ENCODE data around the gene SIN3B. TPM values are rescaled to one million over a fixed set of nuclear protein-coding genes. Genes with fewer than 3 reads are reported as not detected.

SIN3B gene
- total RNA-seq, 4 donors from 2014 or later: 38.1 to 294 (median 66.5) TPM

DNA sequence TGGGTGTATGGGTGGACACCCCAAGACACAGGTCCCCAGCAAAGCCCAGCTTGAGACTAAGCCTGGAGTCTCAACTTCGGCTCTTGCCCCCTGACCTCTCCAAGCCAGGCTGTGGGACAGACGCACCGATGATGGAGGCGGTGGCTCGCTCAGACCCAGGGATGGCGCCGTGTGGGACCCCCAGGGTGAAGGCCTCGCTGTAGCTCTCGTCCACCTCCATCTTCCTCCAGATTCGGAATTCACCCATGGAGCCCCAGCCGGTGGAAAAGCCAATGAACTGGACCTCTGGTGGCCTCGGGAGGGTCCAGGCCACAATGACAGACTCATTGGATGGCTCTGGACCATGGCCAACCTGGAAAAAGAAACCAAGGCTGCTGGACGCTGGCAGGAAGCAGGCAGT is 98.7 kb downstream of the SIN3B start:
- in situ Hi-C loops (cut with MboI; ENCODE audit: low pct_ligation_motif_present in 1 of 4, low pct_unique_long_range_greater_than_20kb in 1 of 4, low sequenced_read_pairs in 3 of 4): no loop called here
- no peak overlapping the region for H3K4me3 ChIP-seq
- H3K4me1 ChIP-seq: no peaks in the 10 kb centered on the region
- 93% methylated on average over 11 of the region's 13 CpGs; no CpG with 5 or more reads in 1 of the 2 donors for WGBS, 2 donors (ENCODE audit: low coverage in 1 of 2)
- no peak for DNase-seq
- H3K27ac ChIP-seq: no peak overlapping the region
- TF ChIP-seq EP300 (IDR thresholded peaks at IDR 0.05; ENCODE audit: low read depth) (no peak), POLR2AphosphoS5 (IDR thresholded peaks at IDR 0.05) (no peak), POLR2A (IDR thresholded peaks at IDR 0.05) (no peak)
- TF ChIP-seq, protein P1, sequence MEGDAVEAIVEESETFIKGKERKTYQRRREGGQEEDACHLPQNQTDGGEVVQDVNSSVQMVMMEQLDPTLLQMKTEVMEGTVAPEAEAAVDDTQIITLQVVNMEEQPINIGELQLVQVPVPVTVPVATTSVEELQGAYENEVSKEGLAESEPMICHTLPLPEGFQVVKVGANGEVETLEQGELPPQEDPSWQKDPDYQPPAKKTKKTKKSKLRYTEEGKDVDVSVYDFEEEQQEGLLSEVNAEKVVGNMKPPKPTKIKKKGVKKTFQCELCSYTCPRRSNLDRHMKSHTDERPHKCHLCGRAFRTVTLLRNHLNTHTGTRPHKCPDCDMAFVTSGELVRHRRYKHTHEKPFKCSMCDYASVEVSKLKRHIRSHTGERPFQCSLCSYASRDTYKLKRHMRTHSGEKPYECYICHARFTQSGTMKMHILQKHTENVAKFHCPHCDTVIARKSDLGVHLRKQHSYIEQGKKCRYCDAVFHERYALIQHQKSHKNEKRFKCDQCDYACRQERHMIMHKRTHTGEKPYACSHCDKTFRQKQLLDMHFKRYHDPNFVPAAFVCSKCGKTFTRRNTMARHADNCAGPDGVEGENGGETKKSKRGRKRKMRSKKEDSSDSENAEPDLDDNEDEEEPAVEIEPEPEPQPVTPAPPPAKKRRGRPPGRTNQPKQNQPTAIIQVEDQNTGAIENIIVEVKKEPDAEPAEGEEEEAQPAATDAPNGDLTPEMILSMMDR (IDR thresholded peaks at IDR 0.05): no peak
- intact Hi-C loops (cut with DNase I; ENCODE audit: low total_unique reads): no loop called here
- H3K9me3 ChIP-seq: no peaks in the 10 kb centered on the region
- H3K36me3 ChIP-seq: no peaks in the 10 kb centered on the region
- H3K27me3 ChIP-seq: no peaks in the 10 kb centered on the region

DNA sequence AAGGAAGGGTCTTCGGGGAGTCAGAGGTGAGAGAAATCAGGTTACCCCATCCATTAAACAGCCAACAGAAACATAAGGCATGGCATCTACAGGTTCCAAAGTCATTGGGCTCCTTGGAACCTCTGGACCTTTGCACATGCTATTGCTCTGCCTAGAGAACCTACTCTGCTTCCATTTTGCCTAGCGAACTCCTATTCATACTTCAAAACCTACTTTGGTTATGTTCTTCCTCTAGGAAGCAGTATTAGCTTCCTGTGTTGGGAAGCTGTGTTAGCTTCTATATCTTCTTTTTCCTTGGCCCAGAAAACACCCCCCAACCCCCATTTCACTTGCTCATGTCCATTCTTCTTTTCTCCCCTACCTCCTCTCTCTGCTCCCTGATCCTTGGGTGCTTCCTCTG is 99.2 kb downstream of the SIN3B start:
- Histone ChIP-seq H3K4me3 (no peak overlapping the region), H3K36me3 (no peaks in the 10 kb centered on the region), H3K27me3 (no peaks in the 10 kb centered on the region), H3K9me3 (no peaks in the 10 kb centered on the region), H3K27ac (no peak overlapping the region), H3K4me1 (no peaks in the 10 kb centered on the region)
- in situ Hi-C loops (cut with MboI; ENCODE audit: low pct_ligation_motif_present in 1 of 4, low pct_unique_long_range_greater_than_20kb in 1 of 4, low sequenced_read_pairs in 3 of 4) (no loop called here), intact Hi-C loops (cut with DNase I; ENCODE audit: low total_unique reads) (no loop called here)
- DNase-seq: no peak
- TF ChIP-seq, protein P1 (IDR thresholded peaks at IDR 0.05): no peak
- TF ChIP-seq POLR2A (IDR thresholded peaks at IDR 0.05) (no peak), POLR2AphosphoS5 (IDR thresholded peaks at IDR 0.05) (no peak), EP300 (IDR thresholded peaks at IDR 0.05; ENCODE audit: low read depth) (no peak)
- 98 to 100% methylated on average over 1 to 2 of the region's 2 CpGs for WGBS, 2 donors (ENCODE audit: low coverage in 1 of 2)

DNA sequence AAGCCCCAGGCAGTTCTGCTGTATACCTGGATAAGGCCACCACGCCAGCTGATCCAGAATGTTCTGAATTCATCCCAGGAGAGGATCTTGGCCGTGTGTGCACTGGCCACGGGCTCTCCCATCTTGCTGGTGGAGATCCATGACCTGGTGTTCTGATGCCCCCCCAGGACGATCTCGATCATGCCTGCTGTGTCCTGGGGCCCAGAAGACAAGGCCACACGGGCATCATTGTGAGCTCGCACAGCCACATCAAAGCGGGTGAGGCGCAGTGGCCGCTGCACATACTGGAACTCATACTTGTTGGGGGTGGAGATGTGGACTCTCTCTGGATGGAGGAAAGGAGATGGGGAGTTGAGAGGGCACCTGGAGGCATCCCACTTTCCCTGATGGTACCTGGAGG is 99.7 kb downstream of the SIN3B start:
- Histone ChIP-seq H3K27me3 (no peaks in the 10 kb centered on the region), H3K36me3 (no peaks in the 10 kb centered on the region), H3K9me3 (peaks cover 0 to 5% of the 10 kb centered on the region in 2 donors), H3K4me1 (no peaks in the 10 kb centered on the region), H3K27ac (no peak overlapping the region), H3K4me3 (no peak overlapping the region)
- in situ Hi-C loops (cut with MboI; ENCODE audit: low pct_ligation_motif_present in 1 of 4, low pct_unique_long_range_greater_than_20kb in 1 of 4, low sequenced_read_pairs in 3 of 4) (no loop called here), intact Hi-C loops (cut with DNase I; ENCODE audit: low total_unique reads) (no loop called here)
- WGBS, 2 donors (ENCODE audit: low coverage in 1 of 2): 88 to 91% methylated on average over 4 to 10 of the region's 10 CpGs
- TF ChIP-seq POLR2AphosphoS5 (IDR thresholded peaks at IDR 0.05) (no peak), EP300 (IDR thresholded peaks at IDR 0.05; ENCODE audit: low read depth) (no peak), POLR2A (IDR thresholded peaks at IDR 0.05) (no peak)
- TF ChIP-seq, protein P1 (IDR thresholded peaks at IDR 0.05): no peak
- DNase-seq: no peak

Small RNA genes within 50 kb of the gene (small RNA-seq; reads per million reads assigned to genes)
- gene AC008737.3 (0 reads per million in 4 donors), gene RN7SL823P (0 reads per million in 4 donors), gene RN7SL835P (0 reads per million in 4 donors)

Other genes with a start within 250 kb of the SIN3B start
- gene MED26, start 201.2 kb upstream of the SIN3B start, total RNA-seq: 10 to 100 TPM in 2 of 4 donors, 1 to 10 TPM in 2; 7.8 to 15.0 (median 9.5) TPM
- gene SMIM7, start 169.3 kb upstream of the SIN3B start, total RNA-seq: 1,000 to 10,000 TPM in 1 of 4 donors, 100 to 1,000 TPM in 1, 10 to 100 TPM in 2; 28.8 to 1,114 (median 108) TPM
- gene TMEM38A, start 168.3 kb upstream of the SIN3B start, total RNA-seq: 1 to 10 TPM in 3 of 4 donors, under 1 TPM in 1; 0.40 to 9.7 (median 5.1) TPM
- gene NWD1, start 109.6 kb upstream of the SIN3B start, total RNA-seq: under 1 TPM; under 0.01 to 0.64 (median 0.34) TPM
- 10 to 100 TPM in 2 of 4 donors, 1 to 10 TPM in 2; 2.2 to 22.7 (median 9.1) TPM for gene F2RL3, start 59.6 kb downstream of the SIN3B start, total RNA-seq
- 10 to 100 TPM in 2 of 4 donors, 1 to 10 TPM in 2; 1.4 to 20.9 (median 7.7) TPM for gene CPAMD8, start 197.4 kb downstream of the SIN3B start, total RNA-seq
- 10 to 100 TPM in 2 of 4 donors, 1 to 10 TPM in 2; 4.4 to 13.8 (median 10.3) TPM for gene HAUS8, start 246.1 kb downstream of the SIN3B start, total RNA-seq
- 100 to 1,000 TPM; 102 to 246 (median 151) TPM for gene MYO9B, start 246.4 kb downstream of the SIN3B start, total RNA-seq

All from transverse colon (tissue), 4 donors.